ENCODE results near the gene PRCP. TPM values are rescaled to one million over a fixed set of nuclear protein-coding genes. Genes with fewer than 3 reads are reported as not detected.
"Not testable (repeated sequence)": the region's sequence is repeated elsewhere in the genome, so short reads cannot be mapped to it uniquely, and the experiment has no call there.

The PRCP gene
- total and polyA plus RNA-seq, 4 donors: 143 to 198 (median 174) TPM

- H3K9me3 ChIP-seq (ENCODE audit: control insufficient read depth, insufficient read depth, low read length): no peaks in the 10 kb centered on the region
- no peak for DNase-seq (ENCODE audit: low read depth in 4 of 6, low spot score in 6 of 6)
- H3K4me3 ChIP-seq (ENCODE audit: low read depth, low read length): no peak overlapping the region
- no peaks in the 10 kb centered on the region for H3K36me3 ChIP-seq (ENCODE audit: control insufficient read depth, insufficient read depth, low read length)
- H3K27me3 ChIP-seq (ENCODE audit: control insufficient read depth, insufficient read depth, low read length): no peaks in the 10 kb centered on the region
- no CpG with 5 or more reads among the region's 3 CpGs for WGBS (ENCODE audit: insufficient coverage)
- H3K4me1 ChIP-seq (ENCODE audit: control insufficient read depth, insufficient read depth, low read length): no peaks in the 10 kb centered on the region
- H3K27ac ChIP-seq (ENCODE audit: low read depth, low read length): no peak overlapping the region
Observed at GRCh38 chr11:82936261-82936660, 36.0 kb upstream of the PRCP start.

GRCh38 chr11:82932564-82932963 lies 32.3 kb upstream of the PRCP start:
- Histone ChIP-seq H3K27me3 (ENCODE audit: control insufficient read depth, insufficient read depth, low read length) (no peaks in the 10 kb centered on the region), H3K4me1 (ENCODE audit: control insufficient read depth, insufficient read depth, low read length) (no peaks in the 10 kb centered on the region), H3K27ac (ENCODE audit: low read depth, low read length) (no peak overlapping the region), H3K4me3 (ENCODE audit: low read depth, low read length) (no peak overlapping the region), H3K36me3 (ENCODE audit: control insufficient read depth, insufficient read depth, low read length) (no peaks in the 10 kb centered on the region), H3K9me3 (ENCODE audit: control insufficient read depth, insufficient read depth, low read length) (no peaks in the 10 kb centered on the region)
- no CpG with 5 or more reads among the region's 1 CpG for WGBS (ENCODE audit: insufficient coverage)
- DNase-seq (ENCODE audit: low read depth in 4 of 6, low spot score in 6 of 6): no peak

- Histone ChIP-seq H3K27ac (ENCODE audit: low read depth, low read length) (no peak overlapping the region), H3K9me3 (ENCODE audit: control insufficient read depth, insufficient read depth, low read length) (no peaks in the 10 kb centered on the region), H3K4me3 (ENCODE audit: low read depth, low read length) (no peak overlapping the region), H3K27me3 (ENCODE audit: control insufficient read depth, insufficient read depth, low read length) (no peaks in the 10 kb centered on the region), H3K36me3 (ENCODE audit: control insufficient read depth, insufficient read depth, low read length) (no peaks in the 10 kb centered on the region), H3K4me1 (ENCODE audit: control insufficient read depth, insufficient read depth, low read length) (no peaks in the 10 kb centered on the region)
- WGBS (ENCODE audit: insufficient coverage): no CpG with 5 or more reads among the region's 2 CpGs
- DNase-seq (ENCODE audit: low read depth in 4 of 6, low spot score in 6 of 6): no peak
Observed at GRCh38 chr11:82930734-82931133, 30.5 kb upstream of the PRCP start.

GRCh38 chr11:82930229-82930628 lies 30.0 kb upstream of the PRCP start:
- Histone ChIP-seq H3K27ac (ENCODE audit: low read depth, low read length) (no peak overlapping the region), H3K9me3 (ENCODE audit: control insufficient read depth, insufficient read depth, low read length) (no peaks in the 10 kb centered on the region), H3K36me3 (ENCODE audit: control insufficient read depth, insufficient read depth, low read length) (no peaks in the 10 kb centered on the region), H3K4me1 (ENCODE audit: control insufficient read depth, insufficient read depth, low read length) (no peaks in the 10 kb centered on the region), H3K4me3 (ENCODE audit: low read depth, low read length) (no peak overlapping the region), H3K27me3 (ENCODE audit: control insufficient read depth, insufficient read depth, low read length) (no peaks in the 10 kb centered on the region)
- DNase-seq (ENCODE audit: low read depth in 4 of 6, low spot score in 6 of 6): no peak
- WGBS (ENCODE audit: insufficient coverage): no CpG with 5 or more reads among the region's 3 CpGs

- Histone ChIP-seq H3K27ac (ENCODE audit: low read depth, low read length) (no peak overlapping the region), H3K4me3 (ENCODE audit: low read depth, low read length) (no peak overlapping the region), H3K36me3 (ENCODE audit: control insufficient read depth, insufficient read depth, low read length) (no peaks in the 10 kb centered on the region), H3K4me1 (ENCODE audit: control insufficient read depth, insufficient read depth, low read length) (no peaks in the 10 kb centered on the region), H3K27me3 (ENCODE audit: control insufficient read depth, insufficient read depth, low read length) (no peaks in the 10 kb centered on the region), H3K9me3 (ENCODE audit: control insufficient read depth, insufficient read depth, low read length) (no peaks in the 10 kb centered on the region)
- WGBS (ENCODE audit: insufficient coverage): no CpG with 5 or more reads among the region's 10 CpGs
- DNase-seq (ENCODE audit: low read depth in 4 of 6, low spot score in 6 of 6): no peak
Observed at GRCh38 chr11:82929121-82929520, 28.9 kb upstream of the PRCP start.

GRCh38 chr11:82927264-82927880 lies 27.1 kb upstream of the PRCP start:
- Histone ChIP-seq H3K27me3 (ENCODE audit: control insufficient read depth, insufficient read depth, low read length) (no peaks in the 10 kb centered on the region), H3K9me3 (ENCODE audit: control insufficient read depth, insufficient read depth, low read length) (no peaks in the 10 kb centered on the region), H3K27ac (ENCODE audit: low read depth, low read length) (no peak overlapping the region), H3K36me3 (ENCODE audit: control insufficient read depth, insufficient read depth, low read length) (no peaks in the 10 kb centered on the region), H3K4me3 (ENCODE audit: low read depth, low read length) (no peak overlapping the region), H3K4me1 (ENCODE audit: control insufficient read depth, insufficient read depth, low read length) (no peaks in the 10 kb centered on the region)
- DNase-seq (ENCODE audit: low read depth in 4 of 6, low spot score in 6 of 6): peak in 4 of 6 donors; percentile 17 to 86 (median 50)

GRCh38 chr11:82924522-82925224 lies 24.4 kb upstream of the PRCP start:
- no peaks in the 10 kb centered on the region for H3K36me3 ChIP-seq (ENCODE audit: control insufficient read depth, insufficient read depth, low read length)
- no peaks in the 10 kb centered on the region for H3K27me3 ChIP-seq (ENCODE audit: control insufficient read depth, insufficient read depth, low read length)
- WGBS (ENCODE audit: insufficient coverage): 84% methylated on average over 3 of the region's 5 CpGs
- no peak overlapping the region for H3K27ac ChIP-seq (ENCODE audit: low read depth, low read length)
- H3K9me3 ChIP-seq (ENCODE audit: control insufficient read depth, insufficient read depth, low read length): no peaks in the 10 kb centered on the region
- peak in 1 of 6 donors; percentile 74 for DNase-seq (ENCODE audit: low read depth in 4 of 6, low spot score in 6 of 6)
- H3K4me3 ChIP-seq (ENCODE audit: low read depth, low read length): no peak overlapping the region
- no peaks in the 10 kb centered on the region for H3K4me1 ChIP-seq (ENCODE audit: control insufficient read depth, insufficient read depth, low read length)

GRCh38 chr11:82922396-82923173 lies 22.4 kb upstream of the PRCP start:
- H3K27ac ChIP-seq (ENCODE audit: low read depth, low read length); H3K4me3 ChIP-seq (ENCODE audit: low read depth, low read length); H3K4me1 ChIP-seq (ENCODE audit: control insufficient read depth, insufficient read depth, low read length); H3K27me3 ChIP-seq (ENCODE audit: control insufficient read depth, insufficient read depth, low read length); H3K36me3 ChIP-seq (ENCODE audit: control insufficient read depth, insufficient read depth, low read length); DNase-seq (ENCODE audit: low read depth in 4 of 6, low spot score in 6 of 6); H3K9me3 ChIP-seq (ENCODE audit: control insufficient read depth, insufficient read depth, low read length): not testable (repeated sequence)
- 85% methylated on average over 6 of the region's 8 CpGs for WGBS (ENCODE audit: insufficient coverage)

GRCh38 chr11:82920227-82920626 lies 20.0 kb upstream of the PRCP start:
- no CpG with 5 or more reads among the region's 3 CpGs for WGBS (ENCODE audit: insufficient coverage)

More at GRCh38 chr11:82920227-82920626, 20.0 kb upstream of the PRCP start:
- H3K9me3 ChIP-seq (ENCODE audit: control insufficient read depth, insufficient read depth, low read length); H3K36me3 ChIP-seq (ENCODE audit: control insufficient read depth, insufficient read depth, low read length); H3K4me1 ChIP-seq (ENCODE audit: control insufficient read depth, insufficient read depth, low read length); H3K4me3 ChIP-seq (ENCODE audit: low read depth, low read length); DNase-seq (ENCODE audit: low read depth in 4 of 6, low spot score in 6 of 6); H3K27me3 ChIP-seq (ENCODE audit: control insufficient read depth, insufficient read depth, low read length); H3K27ac ChIP-seq (ENCODE audit: low read depth, low read length): not testable (repeated sequence)
